CD4-positive, alpha-beta T cell treated with Interferon alpha-2 for 1 hour (primary cell): Measurements from ENCODE around the gene SVEP1.
"Not testable (repeated sequence)": the region's sequence is repeated elsewhere in the genome, so short reads cannot be mapped to it uniquely, and the experiment has no call there.

Source experiments
- DNase-seq, 2 donors: peaks; one replicate each; pipeline ENCODE4 v3.0.0-alpha.2; 2020 to 2022

The SVEP1 gene

GRCh38 chr9:110579034-110579861 lies at the start of gene SVEP1:
SVEP1 (minus strand) TSS chr9:110579741; CDS start chr9:110579543, 198 bp downstream.
- no peak for DNase-seq

- no peak for DNase-seq
Measured at GRCh38 chr9:110626101-110626829, 46.7 kb upstream of the SVEP1 start.

- DNase-seq, result peak in 1 of 2 donors; percentile 18
Measured at GRCh38 chr9:110623462-110624025, 44.0 kb upstream of the SVEP1 start.

GRCh38 chr9:110622368-110622767 lies 42.8 kb upstream of the SVEP1 start:
- DNase-seq, result no peak

GRCh38 chr9:110620726-110621125 lies 41.2 kb upstream of the SVEP1 start:
- no peak for DNase-seq

GRCh38 chr9:110619831-110620230 lies 40.3 kb upstream of the SVEP1 start:
- DNase-seq, result no peak

GRCh38 chr9:110615498-110615897 lies 36.0 kb upstream of the SVEP1 start:
- DNase-seq, result no peak

GRCh38 chr9:110614576-110614975 lies 35.0 kb upstream of the SVEP1 start:
- DNase-seq, result not testable (repeated sequence)

GRCh38 chr9:110606179-110606790 lies 26.7 kb upstream of the SVEP1 start:
- no peak for DNase-seq

GRCh38 chr9:110605565-110605964 lies 26.0 kb upstream of the SVEP1 start:
- DNase-seq, result no peak

GRCh38 chr9:110604171-110604601 lies 24.6 kb upstream of the SVEP1 start:
- peak in 1 of 2 donors; percentile 4 for DNase-seq

GRCh38 chr9:110602281-110602680 lies 22.7 kb upstream of the SVEP1 start:
- no peak for DNase-seq

- DNase-seq, result no peak
Measured at GRCh38 chr9:110601098-110601497, 21.6 kb upstream of the SVEP1 start.

- no peak for DNase-seq
Measured at GRCh38 chr9:110599468-110599867, 19.9 kb upstream of the SVEP1 start.

- no peak for DNase-seq
Measured at GRCh38 chr9:110592044-110592830, 12.7 kb upstream of the SVEP1 start.

- no peak for DNase-seq
Measured at GRCh38 chr9:110591526-110591925, 12.0 kb upstream of the SVEP1 start.

- no peak for DNase-seq
Measured at GRCh38 chr9:110590816-110591215, 11.3 kb upstream of the SVEP1 start.

GRCh38 chr9:110588296-110588695 lies 8.8 kb upstream of the SVEP1 start:
- DNase-seq, result no peak

GRCh38 chr9:110583237-110583636 lies 3.7 kb upstream of the SVEP1 start:
- DNase-seq, result no peak

GRCh38 chr9:110582156-110582555 lies 2.6 kb upstream of the SVEP1 start:
- no peak for DNase-seq

GRCh38 chr9:110580850-110581249 lies 1.3 kb upstream of the SVEP1 start:
- DNase-seq, result no peak

GRCh38 chr9:110579862-110580219 lies 300 bp upstream of the SVEP1 start:
- DNase-seq, result no peak
